ENCODE measurements around the gene DSE.

The DSE gene

GRCh38 chr6:116485559-116486184, 114.9 kb downstream of the DSE start:
- Histone ChIP-seq H3K4me1 (ENCODE audit: control insufficient read depth, insufficient read depth, low read length) (peaks cover 4% of the 10 kb centered on the region), H3K36me3 (ENCODE audit: control insufficient read depth, insufficient read depth, low read length) (no peaks in the 10 kb centered on the region), H3K9me3 (ENCODE audit: control insufficient read depth, low read length) (no peaks in the 10 kb centered on the region), H3K4me3 (ENCODE audit: insufficient read depth, low read depth, low read length) (no peak overlapping the region), H3K27ac (ENCODE audit: insufficient read depth, low read depth, low read length, poor library complexity, severe bottlenecking) (no peak overlapping the region), H3K27me3 (ENCODE audit: control insufficient read depth, insufficient read depth, low read length, poor library complexity, severe bottlenecking) (no peaks in the 10 kb centered on the region)
- 94% methylated on average over 5 of the region's 5 CpGs for WGBS, 2 experiments

- H3K4me3 ChIP-seq (ENCODE audit: insufficient read depth, low read depth, low read length), result no peak overlapping the region
- peak overlapping the region; percentile 72 for H3K27ac ChIP-seq (ENCODE audit: insufficient read depth, low read depth, low read length, poor library complexity, severe bottlenecking)
- no peaks in the 10 kb centered on the region for H3K36me3 ChIP-seq (ENCODE audit: control insufficient read depth, insufficient read depth, low read length)
- no peaks in the 10 kb centered on the region for H3K27me3 ChIP-seq (ENCODE audit: control insufficient read depth, insufficient read depth, low read length, poor library complexity, severe bottlenecking)
- H3K9me3 ChIP-seq (ENCODE audit: control insufficient read depth, low read length), result no peaks in the 10 kb centered on the region
- WGBS, 2 experiments, result 77 to 83% methylated on average over 1 of the region's 1 CpG
- peaks cover 5% of the 10 kb centered on the region for H3K4me1 ChIP-seq (ENCODE audit: control insufficient read depth, insufficient read depth, low read length)
Observed at GRCh38 chr6:116491610-116492330, 121.0 kb downstream of the DSE start.

- WGBS, 2 experiments, result 31 to 50% methylated on average over 5 of the region's 6 CpGs
- peaks cover 5% of the 10 kb centered on the region for H3K4me1 ChIP-seq (ENCODE audit: control insufficient read depth, insufficient read depth, low read length)
- H3K27me3 ChIP-seq (ENCODE audit: control insufficient read depth, insufficient read depth, low read length, poor library complexity, severe bottlenecking), result no peaks in the 10 kb centered on the region
- no peak overlapping the region for H3K4me3 ChIP-seq (ENCODE audit: insufficient read depth, low read depth, low read length)
- H3K9me3 ChIP-seq (ENCODE audit: control insufficient read depth, low read length), result no peaks in the 10 kb centered on the region
- no peaks in the 10 kb centered on the region for H3K36me3 ChIP-seq (ENCODE audit: control insufficient read depth, insufficient read depth, low read length)
- H3K27ac ChIP-seq (ENCODE audit: insufficient read depth, low read depth, low read length, poor library complexity, severe bottlenecking), result peak overlapping the region; percentile 72
Observed at GRCh38 chr6:116492331-116493067, 121.8 kb downstream of the DSE start.
